Cardiac muscle cell (in vitro differentiated cells and primary cell): ENCODE data around the gene COL9A3. TPM values are rescaled to one million over a fixed set of nuclear protein-coding genes. Genes with fewer than 3 reads are reported as not detected.

Experiments used
- DNase-seq, 2 donors: peaks; one replicate each; pipeline versions ENCODE4 v3.0.0 to v3.0.0-alpha.2; 2010 to 2017; ENCODE audit warnings: low read depth in 1 of 2, low spot score in 1 of 2
- H3K27ac ChIP-seq: fragments of 200-600 bp; sonication (generic); 2 replicates; pipeline ENCODE4 v1.5.1; 2016
- H3K27me3 ChIP-seq: fragments of 200-600 bp; sonication (generic); 2 replicates; pipeline ENCODE4 v1.6.0; 2016; ENCODE audit warnings: control low read depth
- H3K36me3 ChIP-seq: fragments of 200-600 bp; sonication (generic); 2 replicates; pipeline ENCODE4 v1.5.1; 2016; ENCODE audit warnings: control low read depth
- H3K4me1 ChIP-seq: fragments of 200-600 bp; sonication (generic); 2 replicates; pipeline ENCODE4 v1.8.1; 2017; ENCODE audit warnings: low read depth, mild to moderate bottlenecking, mixed run types
- H3K4me3 ChIP-seq: fragments of 200-600 bp; sonication (generic); 2 replicates; pipeline ENCODE4 v1.5.1; 2016; ENCODE audit warnings: mild to moderate bottlenecking
- H3K9me3 ChIP-seq: fragments of 200-600 bp; sonication (generic); 2 replicates; pipeline ENCODE4 v1.5.1; 2017; ENCODE audit warnings: low read depth, mild to moderate bottlenecking, control low read depth
- CTCF ChIP-seq: IDR thresholded peaks from 2 replicates; pipeline ENCODE4 v1.5.1; 2012; ENCODE audit warnings: low read depth, mild to moderate bottlenecking, low read length
- polyA plus RNA-seq: library from polyadenylated mRNA; unstranded; fragments of >200 nt; fragmentation: Nextera tagmentation; extraction: Ambion mirVana; gene quantifications from 2 replicates; pipeline ENCODE4 v1.2.1, GENCODE V29; 2016
- total RNA-seq: library from RNA; depleted of rRNA; stranded (reverse); fragments of >200 nt; gene quantifications from 2 replicates; pipeline ENCODE4 v1.2.3, GENCODE V29; 2016

The COL9A3 gene
- total and polyA plus RNA-seq, 2 experiments from 2014 or later, result 6.4 to 10.3 TPM

- Histone ChIP-seq H3K36me3 (no peaks in the 10 kb centered on the region), H3K4me3 (no peak overlapping the region), H3K27me3 (no peaks in the 10 kb centered on the region), H3K9me3 (no peaks in the 10 kb centered on the region), H3K27ac (no peak overlapping the region), H3K4me1 (no peaks in the 10 kb centered on the region)
- no peak for TF ChIP-seq CTCF
- no peak for DNase-seq
Observed at GRCh38 chr20:62770111-62770910, 46.5 kb upstream of the COL9A3 start.

- Histone ChIP-seq H3K27me3 (no peaks in the 10 kb centered on the region), H3K27ac (no peak overlapping the region), H3K4me3 (no peak overlapping the region)
Observed at GRCh38 chr20:62770916-62771315, 45.9 kb upstream of the COL9A3 start.

DNA sequence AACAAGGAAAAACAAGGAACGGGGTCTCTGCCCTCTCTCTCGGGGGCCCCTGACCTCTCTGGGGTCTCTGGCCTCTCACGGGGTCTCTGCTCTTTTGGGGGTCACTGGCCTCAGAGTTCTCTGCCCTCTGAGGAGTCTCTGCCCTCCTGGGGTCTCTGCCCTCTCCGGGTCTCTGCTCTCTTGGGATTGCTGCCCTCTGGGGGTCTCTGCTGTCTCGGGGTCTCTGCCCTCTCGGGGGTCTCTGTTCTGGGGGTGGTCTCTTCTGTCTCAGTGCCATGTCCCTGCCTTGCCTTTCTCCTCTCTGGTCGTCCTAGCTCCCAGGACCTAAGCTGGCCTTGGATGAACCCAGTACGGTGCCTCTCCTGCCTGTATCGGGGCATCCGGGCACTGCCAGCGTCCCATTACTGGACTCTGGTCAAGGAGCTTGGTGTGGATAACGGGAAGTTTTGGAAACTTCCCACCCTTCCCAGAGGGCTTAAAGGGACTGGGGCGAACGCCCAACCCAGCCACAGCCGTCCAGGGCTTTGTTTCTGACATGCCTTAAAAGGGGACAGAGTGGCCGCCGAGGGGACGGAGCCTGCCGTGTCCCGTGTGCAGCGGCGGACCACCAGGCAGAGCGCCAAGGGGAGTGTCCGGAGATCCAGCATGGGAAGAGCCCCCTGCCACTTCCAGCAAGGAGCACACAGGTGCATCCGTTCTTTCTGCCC, 45.3 kb upstream of the COL9A3 start:
- no peaks in the 10 kb centered on the region for H3K4me1 ChIP-seq
- no peaks in the 10 kb centered on the region for H3K9me3 ChIP-seq
- no peak overlapping the region for H3K4me3 ChIP-seq
- no peak overlapping the region for H3K27ac ChIP-seq
- no peak for TF ChIP-seq CTCF
- no peaks in the 10 kb centered on the region for H3K27me3 ChIP-seq
- no peak for DNase-seq
- no peaks in the 10 kb centered on the region for H3K36me3 ChIP-seq

More at GRCh38 chr20:62770916-62771315, 45.9 kb upstream of the COL9A3 start:
- no peaks in the 10 kb centered on the region for H3K4me1 ChIP-seq
- H3K9me3 ChIP-seq, result no peaks in the 10 kb centered on the region
- H3K36me3 ChIP-seq, result no peaks in the 10 kb centered on the region
- no peak for DNase-seq
- TF ChIP-seq CTCF, result no peak

GRCh38 chr20:62772103-62772611, 44.7 kb upstream of the COL9A3 start:
- Histone ChIP-seq H3K4me3 (no peak overlapping the region), H3K9me3 (no peaks in the 10 kb centered on the region), H3K27me3 (no peaks in the 10 kb centered on the region), H3K27ac (no peak overlapping the region), H3K4me1 (no peaks in the 10 kb centered on the region), H3K36me3 (no peaks in the 10 kb centered on the region)
- DNase-seq, result no peak
- no peak for TF ChIP-seq CTCF

DNA sequence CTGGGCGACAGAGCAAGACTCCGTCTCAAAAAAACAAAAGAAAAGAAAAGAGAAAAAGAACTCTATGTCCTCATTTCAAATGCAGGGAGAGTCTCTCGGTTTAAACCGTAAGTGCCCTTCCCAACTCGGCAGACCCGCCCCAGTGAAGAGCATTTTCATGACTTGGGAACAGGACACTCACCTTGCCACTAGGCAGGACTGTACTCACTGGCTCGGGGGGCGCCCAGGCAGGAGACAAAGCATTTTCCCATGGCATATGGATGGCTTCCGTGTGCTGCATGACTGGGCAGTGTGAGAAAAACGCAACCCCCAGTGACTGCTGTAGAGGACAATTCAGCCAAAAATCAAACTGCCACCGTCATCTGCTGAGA, 44.2 kb upstream of the COL9A3 start:
- Histone ChIP-seq H3K4me3 (no peak overlapping the region), H3K4me1 (no peaks in the 10 kb centered on the region), H3K27ac (no peak overlapping the region), H3K36me3 (no peaks in the 10 kb centered on the region), H3K27me3 (no peaks in the 10 kb centered on the region), H3K9me3 (no peaks in the 10 kb centered on the region)
- no peak for DNase-seq
- no peak for TF ChIP-seq CTCF
